ENCODE data around the gene DNASE2B.

The DNASE2B gene

GRCh38 chr1:84452436-84452835 is 54.2 kb downstream of the DNASE2B start:
- no peak for DNase-seq (ENCODE audit: low read depth in 3 of 3)

GRCh38 chr1:84462118-84462517 is 63.8 kb downstream of the DNASE2B start:
- no peak for DNase-seq (ENCODE audit: low read depth in 3 of 3)
